GM10266 (cell line): Measurements from ENCODE around the gene FOXD4.
"Not testable (repeated sequence)": the region's sequence is repeated elsewhere in the genome, so short reads cannot be mapped to it uniquely, and the experiment has no call there.

Experiments
- DNase-seq: peaks from one replicate; pipeline ENCODE4 v3.0.0; 2012; ENCODE audit errors: extremely low spot score

FOXD4 gene

DNA sequence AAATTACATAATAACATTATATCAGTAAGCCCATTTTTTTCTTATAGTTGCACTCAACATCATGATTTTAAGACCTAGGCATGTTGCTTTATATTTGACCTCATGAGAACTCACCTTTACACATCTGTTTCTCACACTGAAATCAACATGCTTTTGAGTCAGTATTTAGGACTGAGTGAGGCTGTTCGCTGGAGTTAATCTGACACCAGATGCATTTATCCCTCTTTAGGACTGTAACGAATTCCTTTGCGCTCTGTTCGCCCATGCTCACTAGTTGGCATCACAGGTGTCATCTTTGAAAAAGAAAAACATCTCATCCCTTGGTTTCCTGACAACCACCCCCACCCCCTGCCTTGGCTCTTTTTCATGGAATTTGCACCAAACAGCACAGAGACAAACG is 24.3 kb downstream of the FOXD4 start:
- DNase-seq = not testable (repeated sequence)

DNA sequence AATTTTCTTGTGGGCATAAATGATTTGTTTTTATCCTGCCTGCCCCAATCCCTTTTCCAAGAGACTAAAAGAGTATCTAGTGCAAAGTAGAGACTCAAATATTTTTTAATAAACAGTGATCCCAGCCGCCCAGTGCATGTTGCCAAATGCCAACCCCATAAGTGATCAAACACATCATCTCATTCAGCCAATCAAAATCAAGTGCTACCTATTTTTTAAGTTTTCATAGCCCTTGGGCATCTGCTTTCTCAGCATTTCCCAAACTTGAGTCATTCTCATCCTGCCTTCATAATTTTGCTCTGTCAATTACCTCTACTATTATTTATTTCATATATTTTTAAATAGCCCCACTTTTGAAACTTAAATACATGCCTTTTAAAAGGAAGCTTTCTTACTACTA is 27.4 kb downstream of the FOXD4 start:
- DNase-seq = not testable (repeated sequence)

DNA sequence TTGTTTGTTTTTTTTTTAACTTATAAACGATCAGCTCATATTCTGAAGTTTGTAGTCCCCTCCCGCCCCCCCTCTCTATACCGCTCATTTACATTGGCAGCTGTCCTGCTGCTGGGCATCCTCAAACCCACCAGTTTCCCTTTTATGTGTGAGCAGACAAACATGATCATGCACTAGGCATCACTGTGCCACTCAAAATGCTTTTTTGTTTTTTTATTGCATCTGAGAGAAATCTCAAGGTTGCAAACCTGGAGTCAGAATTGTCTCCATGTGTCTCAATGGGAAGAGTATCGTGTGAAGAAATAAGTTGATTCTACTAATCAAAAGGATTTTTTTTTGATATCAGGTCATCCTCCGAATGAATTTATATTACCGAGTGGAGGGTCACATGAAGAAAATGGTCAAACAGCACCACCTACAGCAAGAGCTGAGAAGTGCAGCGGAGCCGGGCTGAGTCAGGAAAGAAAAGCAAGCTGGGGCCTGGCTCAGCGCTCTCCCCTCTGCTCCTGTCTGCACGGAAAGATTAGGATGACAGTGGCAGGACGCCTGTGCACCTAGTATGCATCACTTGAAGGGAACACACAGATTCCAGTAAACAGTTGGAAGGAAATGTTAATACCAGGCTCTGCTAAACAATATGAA is 29.7 kb downstream of the FOXD4 start:
- DNase-seq = not testable (repeated sequence)

DNA sequence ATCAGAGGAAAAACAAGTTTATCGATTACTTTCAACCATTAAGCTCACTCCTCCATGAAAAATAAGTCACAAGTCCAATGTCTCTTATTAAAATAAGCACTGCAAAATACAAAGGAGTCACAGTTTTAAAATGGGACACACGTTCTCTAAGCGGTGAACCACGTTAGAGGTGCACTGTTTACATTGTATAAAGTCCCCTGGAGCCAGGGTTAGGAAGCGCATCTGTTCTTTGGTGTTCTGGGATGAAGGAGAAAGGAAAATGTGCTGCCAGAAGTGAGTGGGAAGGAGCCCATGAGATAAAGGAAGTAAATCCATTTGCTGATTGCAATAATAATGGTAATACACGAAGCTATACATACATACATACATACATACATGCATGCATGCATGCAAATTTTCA is 30.4 kb downstream of the FOXD4 start:
- DNase-seq = not testable (repeated sequence)

DNA sequence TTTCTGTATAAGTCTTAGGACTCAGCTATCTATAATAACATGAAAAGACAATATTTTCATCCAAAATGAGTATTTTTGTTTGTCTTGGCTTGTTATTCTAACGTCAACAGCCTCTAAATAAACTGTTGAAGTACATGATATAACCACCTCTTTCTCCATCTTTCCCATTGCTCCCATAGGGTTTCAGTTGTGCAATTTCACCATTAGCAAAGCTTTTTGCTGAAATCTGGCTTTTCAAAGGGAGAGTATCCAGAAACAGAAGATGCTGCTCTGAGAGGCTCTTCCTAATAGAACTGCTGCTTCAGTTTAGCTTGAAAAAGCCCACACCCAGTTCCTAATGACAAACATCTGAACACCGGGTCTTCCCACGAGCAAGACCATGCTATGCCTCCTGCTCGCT is 31.1 kb downstream of the FOXD4 start:
- DNase-seq = not testable (repeated sequence)

DNA sequence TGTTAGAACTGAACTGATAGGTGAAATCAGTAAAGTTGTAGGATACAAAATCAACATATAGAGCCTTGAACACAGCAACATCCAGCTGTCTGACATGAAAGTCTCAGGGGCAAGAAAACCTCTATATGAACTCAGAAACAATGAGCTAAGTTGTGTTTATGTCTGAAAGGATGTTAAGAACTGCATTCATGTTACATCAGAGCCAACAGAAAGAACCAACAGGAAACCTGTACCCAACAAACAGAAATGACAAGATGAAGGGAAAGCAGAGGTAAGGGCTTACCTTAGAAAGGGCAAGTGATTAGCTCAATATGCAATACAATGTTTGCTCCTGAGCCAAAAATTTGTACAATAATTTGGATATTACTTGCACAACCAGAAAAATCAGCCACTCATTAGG is 31.5 kb downstream of the FOXD4 start:
- not testable (repeated sequence) for DNase-seq

DNA sequence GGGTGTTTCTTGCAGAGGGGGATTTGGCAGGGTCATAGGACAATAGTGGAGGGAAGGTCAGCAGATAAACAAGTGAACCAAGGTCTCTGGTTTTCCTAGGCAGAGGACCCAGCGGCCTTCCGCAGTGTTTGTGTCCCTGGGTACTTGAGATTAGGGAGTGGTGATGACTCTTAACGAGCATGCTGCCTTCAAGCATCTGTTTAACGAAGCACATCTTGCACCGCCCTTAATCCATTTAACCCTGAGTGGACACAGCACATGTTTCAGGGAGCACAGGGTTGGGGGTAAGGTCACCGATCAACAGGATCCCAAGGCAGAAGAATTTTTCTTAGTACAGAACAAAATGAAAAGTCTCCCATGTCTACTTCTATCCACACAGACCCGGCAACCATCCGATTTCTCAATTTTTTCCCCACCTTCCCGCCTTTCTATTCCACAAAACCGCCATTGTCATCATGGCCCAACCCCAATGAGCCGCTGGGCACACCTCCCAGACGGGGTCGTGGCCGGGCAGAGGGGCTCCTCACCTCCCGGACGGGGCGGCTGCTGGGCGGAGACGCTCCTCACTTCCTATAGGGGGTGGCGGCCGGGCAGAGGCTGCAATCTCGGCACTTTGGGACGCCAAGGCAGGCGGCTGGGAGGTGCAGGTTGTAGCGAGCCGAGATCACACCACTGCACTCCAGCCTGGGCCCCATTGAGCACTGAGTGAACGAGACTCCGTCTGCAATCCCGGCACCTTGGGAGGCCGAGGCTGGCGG is 35.1 kb downstream of the FOXD4 start:
- DNase-seq = not testable (repeated sequence)

DNA sequence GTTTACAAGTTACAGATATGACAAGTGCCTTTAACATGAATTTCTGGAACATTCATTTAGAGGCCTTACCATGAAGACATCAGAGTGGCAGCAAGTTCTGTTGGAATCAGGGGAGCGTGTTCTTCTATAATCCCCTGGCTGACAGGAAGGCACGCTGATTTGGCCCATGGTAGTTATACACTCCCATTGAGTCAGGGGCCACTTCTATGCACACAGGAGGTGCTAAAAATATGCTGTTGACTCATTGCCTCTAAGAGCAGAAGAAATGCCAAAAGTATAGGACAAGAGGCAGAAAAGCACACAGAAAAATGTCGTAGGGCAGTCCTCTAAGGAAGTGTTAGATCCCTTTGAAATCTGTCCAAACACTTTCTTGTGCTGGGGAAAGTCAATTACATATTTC is 39.9 kb downstream of the FOXD4 start:
- not testable (repeated sequence) for DNase-seq

DNA sequence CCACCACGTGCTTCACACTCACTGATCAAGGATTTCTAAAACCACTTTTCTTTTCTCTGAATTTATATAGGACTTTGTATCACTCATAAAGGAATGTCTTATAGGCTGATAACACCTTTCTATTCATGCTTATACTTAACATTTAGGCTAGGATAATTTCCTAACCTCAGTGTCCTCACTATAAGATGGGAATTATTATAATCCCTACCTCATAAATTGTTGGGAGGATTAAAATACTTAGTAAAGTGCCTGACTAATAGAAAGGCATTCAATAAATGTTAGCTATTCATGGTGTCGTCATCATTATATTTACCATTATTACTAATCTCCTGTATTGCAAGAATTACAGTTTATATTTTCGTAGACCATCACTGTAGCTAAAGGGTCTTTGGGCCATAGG is 41.8 kb downstream of the FOXD4 start:
- DNase-seq = not testable (repeated sequence)

DNA sequence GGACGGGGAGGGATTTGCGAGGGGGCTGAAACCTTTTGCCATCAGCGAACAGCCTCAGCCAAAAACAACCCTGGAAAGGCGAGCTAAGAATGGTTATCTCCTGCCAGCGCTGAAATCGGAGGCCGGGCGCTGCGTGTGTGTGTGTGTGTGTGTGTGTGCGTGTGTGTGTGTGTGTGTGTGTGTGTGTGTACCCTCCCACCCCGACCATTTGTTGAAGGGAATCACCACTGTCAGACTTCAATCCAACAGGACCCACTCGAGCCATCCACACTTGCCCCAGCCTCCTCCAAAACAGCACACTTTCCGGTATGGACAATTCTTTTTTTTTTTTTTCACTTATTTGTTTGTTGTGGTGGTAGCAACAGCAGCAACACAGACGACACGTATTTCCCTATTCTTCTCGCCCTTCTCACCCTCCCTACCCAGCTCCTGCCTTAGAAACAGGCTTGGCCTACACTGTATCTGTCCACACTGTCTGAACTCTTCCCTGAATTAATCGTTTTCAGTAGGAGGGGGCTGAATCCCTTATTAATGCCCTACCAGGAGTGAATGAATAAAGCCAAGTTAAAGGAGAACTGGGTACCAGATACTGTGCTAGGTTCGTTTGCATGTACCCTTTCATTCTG is 44.2 kb downstream of the FOXD4 start:
- DNase-seq = not testable (repeated sequence)

DNA sequence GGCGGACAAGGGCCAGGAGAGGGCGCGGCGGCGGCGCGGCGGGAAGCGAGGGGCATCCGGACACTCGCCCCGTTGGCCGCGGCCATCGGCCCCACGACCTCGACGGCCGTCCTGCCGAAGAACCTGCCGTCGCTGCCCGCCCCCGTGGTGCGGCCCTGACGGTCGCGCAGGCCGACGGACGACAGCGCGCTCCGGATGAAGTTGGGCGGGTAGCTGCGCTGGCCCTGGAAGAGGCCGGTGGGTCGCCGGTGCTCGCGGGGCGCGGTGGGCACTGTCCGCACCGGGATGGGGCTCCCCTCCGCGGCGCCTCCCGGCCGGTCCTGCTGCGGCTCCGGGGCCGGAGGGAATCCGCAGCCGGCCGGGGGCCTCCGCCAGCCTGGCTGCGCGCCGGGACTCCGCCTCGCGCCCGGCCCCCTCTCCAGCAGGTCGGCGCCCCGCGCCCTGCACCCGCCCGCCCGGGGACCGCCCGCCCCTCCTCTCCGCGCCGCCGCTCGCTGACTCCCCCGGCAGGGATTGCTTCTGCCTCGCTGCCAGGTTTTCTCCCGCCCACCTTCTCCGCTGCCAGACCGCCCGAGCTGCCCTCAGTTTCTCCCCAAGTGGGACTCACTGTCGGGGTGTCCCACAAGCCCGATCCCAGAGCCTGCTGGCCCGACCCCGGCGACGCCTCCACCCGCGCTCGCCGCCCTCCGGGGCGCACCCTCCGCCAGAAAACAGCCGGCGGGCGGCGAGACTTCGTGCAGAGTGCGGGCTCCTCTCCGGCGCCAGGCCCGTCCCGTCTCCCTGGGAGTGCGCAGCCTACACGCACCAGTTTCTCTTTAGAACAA is 44.9 kb downstream of the FOXD4 start:
- peak; percentile 18 for DNase-seq
